SIG-M5 treated with dmso at 0.1 percent for 504 hours (cell line): ENCODE data around the gene RRP15.

Source experiments
- DNase-seq: peaks from one replicate; lab custom pipeline; 2025; ENCODE audit not compliant: unreplicated experiment; lab: John Stamatoyannopoulos, UW

RRP15 gene

DNA sequence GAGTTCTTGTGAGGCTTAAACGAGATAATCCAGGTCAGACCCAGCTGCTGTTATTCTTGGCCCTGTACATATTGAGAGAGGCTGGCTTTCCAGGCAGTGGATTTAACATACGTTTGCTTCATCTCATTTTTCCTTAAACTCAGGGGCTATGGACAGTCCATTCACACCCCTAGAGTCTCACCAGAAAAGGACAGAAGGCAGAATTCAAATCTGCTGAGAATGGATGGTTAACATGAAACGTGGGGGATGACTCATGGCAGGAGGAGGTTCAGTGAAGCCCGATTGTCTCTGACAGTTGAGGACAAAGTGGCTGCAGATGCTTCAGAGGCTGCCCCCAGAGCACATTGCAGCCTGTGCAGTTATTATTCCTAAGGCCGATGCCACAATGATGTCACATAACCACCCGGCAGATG, 99.5 kb downstream of the RRP15 start:
- DNase-seq, result no peak
